Loucy (cell line): ENCODE results near the gene C12orf57.

Experiments used
- H2AFZ ChIP-seq: fragments of 200-600 bp; sonication (generic); 2 replicates; pipeline ENCODE4 v1.6.0; 2016; ENCODE audit warnings: antibody characterized with exemption, mild to moderate bottlenecking, low read length, moderate library complexity
- H3F3A ChIP-seq: fragments of 200-600 bp; 2 replicates; pipeline ENCODE4 v1.6.0; 2016; ENCODE audit warnings: antibody characterized with exemption, low read depth, mild to moderate bottlenecking
- H3K27me3 ChIP-seq: fragments of 200-600 bp; sonication (generic); 2 replicates; pipeline ENCODE4 v1.6.1; 2014; ENCODE audit warnings: low read length, mild to moderate bottlenecking; ENCODE audit not compliant: insufficient read depth, poor library complexity, severe bottlenecking
- H3K36me3 ChIP-seq: fragments of 200-600 bp; sonication (generic); 2 replicates; pipeline ENCODE4 v1.6.1; 2016; ENCODE audit warnings: low read length; ENCODE audit not compliant: insufficient read depth
- H3K4me1 ChIP-seq: fragments of 200-600 bp; sonication (generic); 2 replicates; pipeline ENCODE4 v1.5.1; 2014; ENCODE audit warnings: low read length, mild to moderate bottlenecking; ENCODE audit not compliant: insufficient read depth, poor library complexity, severe bottlenecking
- H3K4me2 ChIP-seq: fragments of 200-600 bp; sonication (generic); 2 replicates; pipeline ENCODE4 v1.6.0; 2014; ENCODE audit warnings: antibody characterized with exemption, low read length, low read depth, mild to moderate bottlenecking; ENCODE audit not compliant: poor library complexity, severe bottlenecking
- H3K4me3 ChIP-seq: fragments of 200-600 bp; sonication (generic); 2 replicates; pipeline ENCODE4 v1.5.1; 2014; ENCODE audit warnings: low read length, mild to moderate bottlenecking, mixed read lengths; ENCODE audit not compliant: poor library complexity, severe bottlenecking
- H3K79me2 ChIP-seq: fragments of 200-600 bp; sonication (generic); 2 replicates; pipeline ENCODE4 v1.6.1; 2014; ENCODE audit warnings: low read length; ENCODE audit not compliant: insufficient read depth
- H3K9ac ChIP-seq: fragments of 200-600 bp; sonication (generic); 2 replicates; pipeline ENCODE4 v1.6.0; 2014; ENCODE audit warnings: mild to moderate bottlenecking, low read depth, low read length, moderate library complexity; ENCODE audit not compliant: poor library complexity, severe bottlenecking
- H3K9me2 ChIP-seq: fragments of 200-600 bp; sonication (generic); replicated peaks from 2 replicates; pipeline ENCODE4 v1.6.1; 2016; ENCODE audit warnings: low read depth, low read length, mixed read lengths
- H3K9me3 ChIP-seq: fragments of 200-600 bp; sonication (generic); 2 replicates; pipeline ENCODE4 v1.6.1; 2014; ENCODE audit warnings: mild to moderate bottlenecking, antibody characterized with exemption, low read length, low read depth; ENCODE audit not compliant: insufficient read depth
- H4K20me1 ChIP-seq: fragments of 200-600 bp; sonication (generic); 2 replicates; pipeline ENCODE4 v1.6.0; 2014; ENCODE audit warnings: antibody characterized with exemption, low read length, mild to moderate bottlenecking; ENCODE audit not compliant: insufficient read depth, poor library complexity, severe bottlenecking
- CTCF ChIP-seq: fragments of 200-600 bp; sonication (generic); conservative IDR thresholded peaks from 2 replicates; pipeline ENCODE4 v1.5.1; 2014; ENCODE audit warnings: mild to moderate bottlenecking, antibody characterized with exemption, low read length
- EZH2phosphoT487 ChIP-seq: fragments of 200-600 bp; IDR thresholded peaks from 2 replicates; pipeline ENCODE4 v1.6.1; 2018; ENCODE audit warnings: antibody characterized with exemption, mild to moderate bottlenecking, moderate library complexity, borderline replicate concordance

Gene C12orf57

GRCh38 chr12:6963016-6963731, 19.4 kb downstream of the C12orf57 start:
- Histone ChIP-seq H3K27me3 (no peaks in the 10 kb centered on the region), H3F3A (peaks cover 13% of the 10 kb centered on the region), H4K20me1 (peaks cover 4% of the 10 kb centered on the region), H3K79me2 (peaks cover 34% of the 10 kb centered on the region), H3K9me2 (no peaks in the 10 kb centered on the region), H3K9ac (no peak overlapping the region), H2AFZ (no peak overlapping the region), H3K9me3 (no peaks in the 10 kb centered on the region), H3K4me1 (peaks cover 50% of the 10 kb centered on the region), H3K4me3 (no peak overlapping the region), H3K36me3 (peaks cover 26% of the 10 kb centered on the region; the same call in 1 of the 2 replicates), H3K4me2 (no peak overlapping the region)
- TF ChIP-seq EZH2phosphoT487 (no peak), CTCF (no peak)

- no peak overlapping the region for H3K4me2 ChIP-seq
Observed at GRCh38 chr12:6963791-6964413, 20.1 kb downstream of the C12orf57 start.

GRCh38 chr12:6964605-6965025, 20.8 kb downstream of the C12orf57 start:
- peak overlapping the region; percentile 36 for H3K9ac ChIP-seq
- H3F3A ChIP-seq: peaks cover 13% of the 10 kb centered on the region
- H3K79me2 ChIP-seq: peaks cover 38% of the 10 kb centered on the region
- peaks cover 50% of the 10 kb centered on the region for H3K4me1 ChIP-seq
- H3K4me2 ChIP-seq: no peak overlapping the region
- peaks cover 17% of the 10 kb centered on the region for H4K20me1 ChIP-seq
- no peaks in the 10 kb centered on the region for H3K9me3 ChIP-seq
- H2AFZ ChIP-seq: no peak overlapping the region
- TF ChIP-seq CTCF (no peak), EZH2phosphoT487 (no peak)
- no peak overlapping the region for H3K4me3 ChIP-seq
- H3K9me2 ChIP-seq: no peaks in the 10 kb centered on the region
- peaks cover 30% of the 10 kb centered on the region; the same call in 1 of the 2 replicates for H3K36me3 ChIP-seq
- H3K27me3 ChIP-seq: no peaks in the 10 kb centered on the region

More at GRCh38 chr12:6963791-6964413, 20.1 kb downstream of the C12orf57 start:
- H3K27me3 ChIP-seq: no peaks in the 10 kb centered on the region
- no peaks in the 10 kb centered on the region for H3K9me2 ChIP-seq
- no peak for TF ChIP-seq EZH2phosphoT487
- no peak for TF ChIP-seq CTCF
- peaks cover 12% of the 10 kb centered on the region for H4K20me1 ChIP-seq
- peaks cover 30% of the 10 kb centered on the region; the same call in 1 of the 2 replicates for H3K36me3 ChIP-seq
- no peak overlapping the region for H3K9ac ChIP-seq
- H3K4me3 ChIP-seq: no peak overlapping the region
- no peaks in the 10 kb centered on the region for H3K9me3 ChIP-seq
- peaks cover 35% of the 10 kb centered on the region for H3K79me2 ChIP-seq
- no peak overlapping the region for H2AFZ ChIP-seq
- H3K4me1 ChIP-seq: peaks cover 50% of the 10 kb centered on the region
- peaks cover 13% of the 10 kb centered on the region for H3F3A ChIP-seq
